PC-9 (cell line): Measurements from ENCODE around the gene CAMK2B. TPM values are rescaled to one million over a fixed set of nuclear protein-coding genes. Genes with fewer than 3 reads are reported as not detected.

Source experiments
- BruUV-seq: library from RNA; stranded (reverse); fragments of 400-500 nt; replicated peaks from 2 replicates; lab custom pipeline; 2021; lab: Mats Ljungman, UMichigan
- CTCF ChIA-PET: fragments of 300-600 bp; sonication (Branson Sonifier 250); formaldehyde crosslinking; loops from one replicate; lab custom pipeline; 2022; ENCODE audit warnings: antibody characterized with exemption; lab: Charles Lee
- POLR2A ChIA-PET: fragments of 300-600 bp; sonication (Branson Sonifier 250); formaldehyde crosslinking; loops from one replicate; lab custom pipeline; 2022; ENCODE audit warnings: antibody characterized with exemption; ENCODE audit not compliant: unreplicated experiment; lab: Charles Lee
- DNase-seq, 2 experiments: peaks; one replicate each; pipeline versions ENCODE4 v3.0.0 to v3.0.0-alpha.2; 2015 to 2022; ENCODE audit warnings: mixed read lengths in 1 of 2
- H2AFZ ChIP-seq: fragments of 200-600 bp; sonication (generic); 2 replicates; pipeline ENCODE4 v1.8.1; 2017; ENCODE audit warnings: antibody characterized with exemption
- H3F3A ChIP-seq: fragments of 200-600 bp; sonication (generic); 2 replicates; pipeline ENCODE4 v1.8.1; 2017; ENCODE audit warnings: antibody characterized with exemption, mild to moderate bottlenecking, low read depth; ENCODE audit not compliant: insufficient read depth
- H3K27ac ChIP-seq: fragments of 200-600 bp; sonication (generic); 2 replicates; pipeline ENCODE4 v1.6.1; 2016; ENCODE audit warnings: mixed run types
- H3K27me3 ChIP-seq: fragments of 200-600 bp; sonication (generic); 2 replicates; pipeline ENCODE4 v1.6.1; 2016; ENCODE audit warnings: low read depth, mixed run types; ENCODE audit not compliant: insufficient read depth
- H3K36me3 ChIP-seq: fragments of 200-600 bp; sonication (generic); 2 replicates; pipeline ENCODE4 v1.6.1; 2016; ENCODE audit warnings: low read depth, mixed run types
- H3K4me1 ChIP-seq: fragments of 200-600 bp; sonication (generic); replicated peaks from 2 replicates; pipeline ENCODE4 v1.6.1; 2016; ENCODE audit warnings: mixed run types; ENCODE audit not compliant: insufficient read depth
- H3K4me2 ChIP-seq: fragments of 200-600 bp; sonication (generic); 2 replicates; pipeline ENCODE4 v1.6.1; 2017; ENCODE audit warnings: mixed run types
- H3K4me3 ChIP-seq: fragments of 200-600 bp; sonication (generic); 2 replicates; pipeline ENCODE4 v1.6.1; 2016; ENCODE audit warnings: mixed run types
- H3K79me2 ChIP-seq: fragments of 200-600 bp; sonication (generic); 2 replicates; pipeline ENCODE4 v1.6.1; 2017; ENCODE audit warnings: low read depth, mixed run types
- H3K9me2 ChIP-seq: fragments of 200-600 bp; sonication (generic); 2 replicates; pipeline ENCODE4 v1.8.1; 2017; ENCODE audit warnings: mild to moderate bottlenecking; ENCODE audit not compliant: insufficient read depth
- H3K9me3 ChIP-seq: fragments of 200-600 bp; sonication (generic); 2 replicates; pipeline ENCODE4 v1.8.1; 2016; ENCODE audit warnings: low read depth; ENCODE audit not compliant: insufficient read depth
- H4K20me1 ChIP-seq: fragments of 200-600 bp; sonication (generic); 2 replicates; pipeline ENCODE4 v1.8.1; 2017; ENCODE audit not compliant: insufficient read depth
- EZH2 ChIP-seq: fragments of 200-600 bp; sonication (generic); IDR thresholded peaks from 2 replicates; pipeline ENCODE4 v1.8.0; 2017; ENCODE audit warnings: antibody characterized with exemption, low read depth
- intact Hi-C: fragments of 100-400 bp; cut with micrococcal nuclease; formaldehyde crosslinking; loops from one replicate; pipeline ENCODE4 v1.10.0; 2022; ENCODE audit not compliant: unreplicated experiment
- total RNA-seq: library from RNA; stranded (reverse); gene quantifications from 2 replicates; pipeline ENCODE4 v1.2.3, GENCODE V29; 2021
- TF ChIP-seq, protein P1 (sequence below): fragments of 200-600 bp; sonication (generic); conservative IDR thresholded peaks from 2 replicates; pipeline ENCODE4 v1.6.1; 2017; ENCODE audit warnings: mixed run types, antibody characterized with exemption, mild to moderate bottlenecking, moderate library complexity

CAMK2B gene
- total RNA-seq, 1 experiment from 2014 or later, result 0.15 TPM

DNA sequence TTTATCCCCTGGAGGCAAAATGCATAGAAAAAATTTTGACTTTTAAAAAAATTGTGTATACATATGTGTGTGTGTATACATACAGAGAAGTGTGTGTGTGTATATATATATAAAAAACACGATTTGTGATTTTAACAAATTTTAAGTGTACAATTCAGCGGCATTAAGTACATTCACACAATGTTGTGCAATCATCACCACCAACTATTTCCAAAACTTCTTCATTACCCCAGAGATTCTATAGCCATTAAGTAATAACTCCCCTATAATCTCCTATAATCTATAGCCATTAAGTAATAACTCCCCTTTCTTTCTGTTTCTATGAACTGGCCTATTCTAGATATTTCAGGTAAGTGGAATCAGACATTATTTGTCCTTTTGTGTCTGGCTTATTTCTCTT, 20.7 kb upstream of the CAMK2B start:
- no TSS peak for BruUV-seq
- ChIA-PET CTCF (no interaction called here), POLR2A (no interaction called here)
- no peak for DNase-seq
- Histone ChIP-seq H3K79me2 (no peaks in the 10 kb centered on the region), H3K9me2 (no peaks in the 10 kb centered on the region), H2AFZ (no peak overlapping the region), H4K20me1 (no peaks in the 10 kb centered on the region), H3K27ac (no peak overlapping the region), H3K4me3 (no peak overlapping the region), H3K27me3 (no peaks in the 10 kb centered on the region), H3K4me2 (no peak overlapping the region), H3F3A (no peaks in the 10 kb centered on the region), H3K9me3 (peaks cover 8% of the 10 kb centered on the region; the same call in 1 of the 2 replicates), H3K4me1 (no peaks in the 10 kb centered on the region), H3K36me3 (no peaks in the 10 kb centered on the region)
- TF ChIP-seq, protein P1, sequence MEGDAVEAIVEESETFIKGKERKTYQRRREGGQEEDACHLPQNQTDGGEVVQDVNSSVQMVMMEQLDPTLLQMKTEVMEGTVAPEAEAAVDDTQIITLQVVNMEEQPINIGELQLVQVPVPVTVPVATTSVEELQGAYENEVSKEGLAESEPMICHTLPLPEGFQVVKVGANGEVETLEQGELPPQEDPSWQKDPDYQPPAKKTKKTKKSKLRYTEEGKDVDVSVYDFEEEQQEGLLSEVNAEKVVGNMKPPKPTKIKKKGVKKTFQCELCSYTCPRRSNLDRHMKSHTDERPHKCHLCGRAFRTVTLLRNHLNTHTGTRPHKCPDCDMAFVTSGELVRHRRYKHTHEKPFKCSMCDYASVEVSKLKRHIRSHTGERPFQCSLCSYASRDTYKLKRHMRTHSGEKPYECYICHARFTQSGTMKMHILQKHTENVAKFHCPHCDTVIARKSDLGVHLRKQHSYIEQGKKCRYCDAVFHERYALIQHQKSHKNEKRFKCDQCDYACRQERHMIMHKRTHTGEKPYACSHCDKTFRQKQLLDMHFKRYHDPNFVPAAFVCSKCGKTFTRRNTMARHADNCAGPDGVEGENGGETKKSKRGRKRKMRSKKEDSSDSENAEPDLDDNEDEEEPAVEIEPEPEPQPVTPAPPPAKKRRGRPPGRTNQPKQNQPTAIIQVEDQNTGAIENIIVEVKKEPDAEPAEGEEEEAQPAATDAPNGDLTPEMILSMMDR, result no peak
- no peak for TF ChIP-seq EZH2
- intact Hi-C loops, result no loop called here

DNA sequence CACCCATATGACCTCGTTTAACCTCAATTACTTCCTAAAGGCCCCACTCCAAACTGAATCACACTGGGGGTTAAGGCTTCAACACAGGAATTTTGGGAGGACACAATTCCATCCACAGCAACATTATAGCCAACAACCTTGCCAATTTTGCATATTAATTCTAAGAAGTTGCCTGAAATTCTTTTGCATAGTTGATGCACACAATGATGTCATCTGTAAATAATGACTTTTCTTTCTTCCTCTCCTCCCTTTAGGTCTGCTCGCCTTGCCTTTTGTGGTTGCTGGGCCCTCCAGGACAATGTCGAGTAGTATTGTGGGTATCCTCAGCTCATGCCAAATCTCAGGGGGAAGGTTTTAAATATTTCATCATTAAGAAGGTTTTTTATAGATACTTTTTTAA, 16.0 kb upstream of the CAMK2B start:
- H3K4me1 ChIP-seq, result no peaks in the 10 kb centered on the region
- peaks cover 16% of the 10 kb centered on the region for H3K27me3 ChIP-seq
- no peak overlapping the region for H3K4me3 ChIP-seq
- H3K4me2 ChIP-seq, result no peak overlapping the region
- ChIA-PET CTCF (no interaction called here), POLR2A (no interaction called here)
- no peaks in the 10 kb centered on the region for H3K79me2 ChIP-seq
- BruUV-seq, result no TSS peak
- H3K36me3 ChIP-seq, result no peaks in the 10 kb centered on the region
- no peaks in the 10 kb centered on the region for H4K20me1 ChIP-seq
- no peaks in the 10 kb centered on the region for H3K9me2 ChIP-seq
- H3K9me3 ChIP-seq, result peaks cover 6% of the 10 kb centered on the region; the same call in 1 of the 2 replicates
- intact Hi-C loops, result no loop called here
- no peak for TF ChIP-seq EZH2
- no peaks in the 10 kb centered on the region for H3F3A ChIP-seq
- no peak overlapping the region for H2AFZ ChIP-seq
- no peak for DNase-seq
- no peak overlapping the region for H3K27ac ChIP-seq

DNA sequence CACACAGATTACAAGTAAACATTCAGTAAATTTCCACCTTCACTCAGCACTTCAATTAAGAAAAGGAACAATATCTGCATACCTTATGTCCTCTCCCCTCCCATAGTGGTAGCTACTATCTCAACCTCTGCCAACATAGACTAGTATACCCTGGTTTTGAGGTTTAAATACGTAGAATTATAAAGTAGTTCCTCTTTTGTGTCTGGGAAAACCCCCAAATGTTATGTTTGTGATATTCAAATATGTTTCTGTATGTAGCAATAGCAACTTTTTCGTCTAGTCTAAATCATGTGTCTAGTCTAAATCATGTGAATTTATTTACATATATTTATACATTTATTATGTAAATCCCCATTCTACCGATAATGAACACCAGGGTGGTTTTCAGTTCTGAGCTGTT, 13.2 kb upstream of the CAMK2B start:
- no peaks in the 10 kb centered on the region for H3F3A ChIP-seq
- TF ChIP-seq, protein P1, result no peak
- TF ChIP-seq EZH2, result no peak
- no peak overlapping the region for H3K4me2 ChIP-seq
- ChIA-PET POLR2A (no interaction called here), CTCF (no interaction called here)
- BruUV-seq, result no TSS peak
- intact Hi-C loops, result no loop called here
- H2AFZ ChIP-seq, result no peak overlapping the region
- peaks cover 20% of the 10 kb centered on the region for H3K27me3 ChIP-seq
- H3K4me1 ChIP-seq, result no peaks in the 10 kb centered on the region
- H3K9me3 ChIP-seq, result peaks cover 6% of the 10 kb centered on the region; the same call in 1 of the 2 replicates
- DNase-seq, result no peak
- H3K79me2 ChIP-seq, result no peaks in the 10 kb centered on the region
- no peaks in the 10 kb centered on the region for H3K9me2 ChIP-seq
- H3K27ac ChIP-seq, result no peak overlapping the region
- H3K4me3 ChIP-seq, result no peak overlapping the region
- H4K20me1 ChIP-seq, result no peaks in the 10 kb centered on the region
- H3K36me3 ChIP-seq, result no peaks in the 10 kb centered on the region

DNA sequence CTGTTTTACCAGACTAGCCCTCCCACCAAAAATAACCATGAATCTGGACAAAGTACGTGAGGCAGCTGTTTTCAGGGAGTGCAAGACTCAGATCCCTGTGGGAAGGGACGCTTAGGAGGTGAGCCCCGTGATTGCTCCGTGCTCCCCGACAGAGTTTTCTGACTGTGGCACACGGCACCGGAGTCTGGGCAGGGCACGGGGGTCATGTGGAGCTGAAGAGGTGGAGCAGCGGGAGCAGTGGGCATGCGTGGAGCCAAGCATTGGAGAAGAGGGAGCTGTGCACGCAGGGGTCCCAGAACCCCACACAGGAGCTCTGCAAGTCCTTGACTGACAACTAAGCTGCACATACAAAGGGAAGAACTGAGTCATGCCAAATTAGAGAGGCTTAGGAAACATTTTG, 11.1 kb upstream of the CAMK2B start:
- intact Hi-C loops, result no loop called here
- Histone ChIP-seq H3K4me1 (no peaks in the 10 kb centered on the region), H3K27ac (no peak overlapping the region), H3K27me3 (peaks cover 20% of the 10 kb centered on the region), H3K79me2 (no peaks in the 10 kb centered on the region), H2AFZ (no peak overlapping the region), H3K9me3 (no peaks in the 10 kb centered on the region), H3K9me2 (no peaks in the 10 kb centered on the region), H3F3A (no peaks in the 10 kb centered on the region), H3K36me3 (no peaks in the 10 kb centered on the region), H4K20me1 (no peaks in the 10 kb centered on the region), H3K4me3 (no peak overlapping the region), H3K4me2 (no peak overlapping the region)
- POLR2A ChIA-PET, result no interaction called here
- no peak for DNase-seq
- TF ChIP-seq, protein P1, result no peak
- TF ChIP-seq EZH2, result no peak
- no TSS peak for BruUV-seq
- CTCF ChIA-PET, result no interaction called here
